NCI-H226 (cell line): Measurements from ENCODE around the gene NLE1.
A peak's percentile ranks its signal among the peaks of the same experiment; 100 is the strongest.
"Not testable (repeated sequence)": the region's sequence is repeated elsewhere in the genome, so short reads cannot be mapped to it uniquely, and the experiment has no call there.

Source experiments
- DNase-seq: peaks from one replicate; pipeline ENCODE4 v3.0.0-alpha.2; 2015

NLE1 gene

DNA sequence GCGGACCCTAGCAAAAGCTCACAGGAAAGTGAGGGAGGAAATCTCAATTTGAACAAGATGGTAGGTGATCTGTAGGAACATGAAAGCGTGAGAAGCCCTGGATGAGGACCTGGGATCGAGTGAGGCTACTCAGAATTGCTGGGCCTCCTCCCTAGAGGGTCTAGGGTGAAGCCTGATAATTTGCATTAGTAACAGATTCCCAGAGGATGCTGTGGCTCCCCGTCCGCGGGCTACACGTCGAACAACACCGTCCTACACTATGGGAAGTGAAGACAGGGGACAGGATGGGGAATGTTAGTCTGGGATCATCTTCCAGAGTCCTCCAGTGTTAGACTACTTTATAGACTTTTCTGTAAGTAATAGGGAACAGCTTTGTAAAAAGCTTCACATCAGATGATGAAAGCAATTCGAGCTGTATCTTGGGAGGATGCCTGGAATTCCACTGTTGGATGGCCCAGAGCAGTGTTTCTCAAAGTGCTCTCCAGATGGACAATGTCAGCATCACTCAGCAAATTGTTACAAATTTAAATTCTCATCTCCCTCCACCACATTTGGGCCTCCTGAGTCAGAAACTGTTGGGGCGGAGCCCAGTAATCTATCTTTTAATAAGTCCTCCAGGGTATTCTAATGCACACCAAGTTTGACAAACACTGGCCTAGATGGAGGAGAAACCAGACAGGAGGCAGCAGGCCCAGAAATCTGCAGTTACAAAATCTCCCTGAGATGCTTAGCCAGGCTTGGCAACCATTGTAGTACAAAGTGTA lies 14.2 kb downstream of the NLE1 start:
- no peak for DNase-seq

DNA sequence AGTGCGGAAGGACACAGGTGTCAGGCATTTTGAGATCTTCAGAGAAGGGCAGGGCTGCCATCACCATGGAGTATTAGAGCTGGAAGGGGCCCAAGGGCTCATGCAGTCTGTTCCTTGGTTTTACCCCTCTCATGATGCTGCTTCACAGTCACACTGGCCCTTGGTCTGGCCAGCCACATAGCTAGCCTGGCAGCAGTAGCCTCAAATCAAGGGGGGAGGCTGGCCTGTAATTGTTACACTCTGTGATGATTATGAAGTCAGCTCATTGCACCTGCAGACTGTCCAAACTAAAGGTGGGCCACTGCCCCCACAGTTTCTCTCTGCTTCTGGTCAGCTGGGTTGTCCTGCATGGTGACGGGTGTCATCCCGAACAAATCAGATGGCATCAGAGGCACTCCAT lies 20.8 kb downstream of the NLE1 start, which contains the start of gene FNDC8:
FNDC8 (plus strand) TSS at position 301 of the 400 bp plus-strand sequence; CDS start at position 380, 79 bp downstream.
- no peak for DNase-seq

DNA sequence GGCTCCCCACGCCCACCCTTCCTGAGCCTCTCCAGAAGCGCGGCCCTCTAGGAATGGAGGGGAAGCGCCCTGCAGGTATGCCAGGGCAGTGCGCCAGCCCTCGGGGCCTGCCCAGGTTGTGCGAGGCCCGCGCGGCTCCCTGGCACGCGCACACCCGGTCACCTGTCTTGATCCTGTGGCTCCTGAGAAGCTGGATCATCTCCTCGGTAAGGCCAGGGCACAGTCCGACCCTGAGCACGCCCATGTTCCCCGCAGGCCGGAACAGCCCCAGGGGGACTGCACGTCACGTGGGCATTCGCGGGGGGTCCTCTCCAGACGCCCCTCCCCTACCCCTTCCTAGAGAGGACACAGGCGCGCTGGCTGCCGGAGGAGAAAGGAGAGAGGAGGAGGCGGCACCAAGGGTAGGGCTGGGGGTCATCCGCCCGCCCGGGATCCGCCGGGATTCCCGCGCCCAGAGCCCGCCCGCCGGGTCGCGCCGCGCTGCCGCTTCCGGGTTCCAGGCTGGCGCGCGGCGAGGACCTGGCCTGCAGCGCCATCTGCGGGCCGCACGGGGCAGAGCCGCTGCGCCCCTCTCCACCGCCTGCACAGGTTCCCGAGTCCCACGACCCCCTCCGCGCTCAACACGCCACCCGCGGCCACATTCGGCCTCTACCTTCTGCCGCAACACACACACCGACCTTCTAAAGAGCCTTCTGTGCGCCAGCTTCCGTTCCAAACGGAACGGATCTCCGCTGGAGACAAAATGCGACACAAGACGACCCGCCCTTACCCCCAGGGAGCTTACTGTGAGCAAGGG lies 22.5 kb downstream of the NLE1 start, which contains the start of gene RAD51D:
RAD51D (minus strand) TSS at position 491 of the 796 bp plus-strand sequence; CDS start at position 244, 247 bp downstream.
- DNase-seq: peak; percentile 70

DNA sequence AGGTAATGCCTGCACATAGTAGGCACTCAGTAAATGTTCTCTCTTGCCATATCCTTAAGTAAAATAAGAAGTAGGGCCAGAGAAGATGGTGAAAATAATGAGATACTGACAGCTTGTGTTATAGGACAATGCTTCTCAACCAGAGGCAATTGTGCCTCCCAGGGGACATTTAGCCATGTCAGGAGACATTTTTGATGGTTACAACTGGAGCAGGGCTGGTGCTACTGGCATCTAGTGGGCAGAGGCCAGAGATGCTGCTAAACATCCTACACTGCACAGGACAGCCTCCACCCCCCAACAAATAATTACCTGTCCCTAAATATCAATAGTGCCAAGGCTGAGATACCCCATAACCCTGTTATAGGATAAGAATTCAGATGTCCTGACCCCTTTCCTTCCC lies 24.1 kb downstream of the NLE1 start:
- DNase-seq: no peak

DNA sequence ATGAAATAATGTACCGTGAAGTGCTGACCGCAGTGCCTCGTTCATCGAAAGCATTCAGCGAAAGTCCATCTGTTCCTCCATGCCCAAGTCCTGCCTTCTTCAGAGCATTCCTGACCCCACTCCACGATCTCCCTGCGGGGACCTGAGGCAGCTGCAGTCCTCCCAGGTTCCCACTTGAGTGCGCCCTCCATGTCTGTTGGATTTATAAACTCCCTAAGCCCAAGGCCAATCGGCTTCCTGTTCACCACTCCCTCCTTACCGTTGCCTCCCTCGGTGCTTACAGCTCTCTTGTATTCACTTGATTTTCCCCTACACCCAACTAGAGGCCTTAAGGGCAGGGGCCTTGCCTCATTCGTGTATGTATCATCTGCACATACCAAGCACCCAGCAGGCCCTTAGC lies 25.3 kb downstream of the NLE1 start:
- DNase-seq: no peak

DNA sequence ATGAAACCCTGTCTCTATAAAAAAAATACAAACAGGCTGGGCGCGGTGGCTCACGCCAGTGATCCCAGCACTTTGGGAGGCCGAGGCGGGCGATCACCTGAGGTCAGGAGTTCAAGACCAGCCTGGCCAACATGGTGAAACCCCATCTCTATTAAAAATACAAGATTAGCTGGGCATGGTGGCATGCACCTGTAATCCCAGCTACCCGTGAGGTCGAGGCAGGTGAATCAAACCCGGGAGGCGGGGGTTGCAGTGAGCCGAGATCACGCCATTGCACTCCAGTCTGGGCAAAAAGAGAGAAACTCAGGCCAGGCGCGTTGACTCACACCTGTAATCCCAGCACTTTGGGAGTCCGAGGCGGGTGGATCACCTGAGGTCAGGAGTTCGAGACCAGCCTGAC lies 31.3 kb downstream of the NLE1 start:
- DNase-seq: not testable (repeated sequence)

DNA sequence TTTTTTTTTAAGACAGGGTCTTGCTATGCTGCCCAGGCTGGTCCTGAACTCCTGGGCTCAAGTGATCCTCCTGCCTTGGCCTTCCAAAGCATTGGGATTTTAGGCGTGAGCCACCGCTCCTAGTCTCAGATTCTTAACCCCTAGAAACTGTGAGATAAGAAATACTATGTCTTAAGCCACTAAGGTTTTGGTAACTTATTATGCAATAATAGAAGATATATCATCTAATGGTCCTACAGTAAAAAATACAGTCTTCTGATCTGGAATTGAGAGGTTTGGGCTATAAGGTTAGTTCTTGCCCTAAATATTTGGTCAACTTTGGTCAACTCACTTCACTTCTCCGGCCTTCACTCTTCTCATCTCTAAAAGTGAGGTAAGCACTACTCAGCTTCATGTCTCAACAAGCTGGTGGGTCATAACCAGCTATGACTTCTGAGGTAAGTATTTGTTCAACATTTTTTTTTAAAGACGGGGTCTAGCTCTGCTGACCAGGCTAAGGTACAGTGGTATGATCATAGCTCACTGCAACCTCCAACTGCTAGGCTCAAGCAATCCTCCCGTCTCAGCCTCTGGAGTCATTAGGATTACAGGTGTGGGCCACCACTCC lies 37.2 kb downstream of the NLE1 start:
- no peak for DNase-seq

DNA sequence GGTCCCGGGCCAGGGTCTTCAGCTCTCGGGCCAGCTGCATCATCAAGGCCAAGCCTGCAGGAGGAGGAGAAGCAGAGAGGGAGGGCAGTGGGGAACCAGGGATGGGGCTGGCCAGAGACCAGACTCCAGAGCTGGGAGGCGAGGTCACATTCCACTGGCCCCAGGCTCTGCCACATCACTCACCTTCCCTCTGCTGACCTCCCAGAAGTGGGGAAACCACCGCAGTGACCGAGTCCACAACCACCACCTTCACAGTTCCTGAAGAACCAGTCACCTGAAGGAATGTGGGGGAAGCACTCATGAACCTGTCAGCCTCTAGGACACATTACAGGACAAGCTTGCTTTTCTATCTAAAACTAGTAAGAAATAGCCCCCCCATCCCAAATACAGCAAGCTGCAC lies 38.8 kb downstream of the NLE1 start:
- DNase-seq: no peak

DNA sequence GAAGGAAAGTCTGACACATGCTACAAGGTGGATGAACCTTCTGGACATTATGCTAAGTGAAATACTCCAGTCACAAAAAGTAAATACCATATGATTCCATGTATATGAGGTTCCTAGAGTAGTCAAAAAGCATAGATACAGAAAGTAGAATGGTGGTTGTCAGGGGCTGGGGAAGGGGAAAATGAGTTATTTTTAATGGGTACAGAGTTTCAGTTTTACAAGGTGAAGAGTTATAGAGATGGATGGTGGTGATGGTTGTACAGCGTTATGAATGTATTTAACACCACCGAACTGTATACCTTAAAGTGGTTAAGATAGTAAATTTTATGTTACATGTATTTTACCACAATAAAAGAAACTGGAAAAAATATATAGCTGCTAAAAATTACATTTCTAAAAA lies 40.4 kb downstream of the NLE1 start:
- no peak for DNase-seq

DNA sequence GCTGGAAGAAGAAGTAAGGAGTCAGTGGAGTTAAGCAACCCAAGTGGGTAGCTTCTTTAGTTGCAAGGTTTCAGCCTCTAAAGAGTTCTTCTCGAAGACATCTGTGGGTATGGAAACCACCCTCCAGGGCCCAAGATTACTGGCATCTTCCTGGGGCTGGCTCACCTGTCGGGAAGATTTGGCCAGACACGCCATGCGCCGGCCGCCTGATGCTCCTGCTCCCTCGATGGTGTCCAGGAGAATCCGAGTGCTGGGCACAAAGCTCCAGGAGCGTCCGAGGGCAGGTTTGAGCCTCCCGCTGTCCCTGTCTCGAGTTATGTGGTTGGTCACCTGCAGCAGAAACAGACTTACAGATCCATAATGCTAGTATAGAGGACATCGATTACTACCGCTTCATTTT lies 41.1 kb downstream of the NLE1 start:
- no peak for DNase-seq

DNA sequence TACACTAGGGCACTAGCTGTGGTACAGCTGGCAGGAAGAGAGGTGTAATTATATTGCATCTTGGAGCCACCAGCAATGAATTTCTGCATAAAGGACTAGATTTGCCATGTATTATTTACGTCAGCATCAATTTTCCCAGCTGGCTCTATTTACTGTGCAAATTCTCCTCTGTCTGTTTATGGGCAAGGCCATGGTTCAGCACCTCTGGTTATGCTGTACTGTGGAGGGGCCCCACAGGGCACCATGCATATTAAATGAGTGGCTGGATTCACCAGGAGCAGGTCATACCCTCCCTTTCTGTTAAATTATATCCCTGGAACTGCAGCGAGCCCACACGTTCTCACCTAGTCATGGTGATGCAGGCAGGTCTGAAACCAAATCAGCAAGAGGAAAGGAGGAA lies 42.2 kb downstream of the NLE1 start:
- no peak for DNase-seq

DNA sequence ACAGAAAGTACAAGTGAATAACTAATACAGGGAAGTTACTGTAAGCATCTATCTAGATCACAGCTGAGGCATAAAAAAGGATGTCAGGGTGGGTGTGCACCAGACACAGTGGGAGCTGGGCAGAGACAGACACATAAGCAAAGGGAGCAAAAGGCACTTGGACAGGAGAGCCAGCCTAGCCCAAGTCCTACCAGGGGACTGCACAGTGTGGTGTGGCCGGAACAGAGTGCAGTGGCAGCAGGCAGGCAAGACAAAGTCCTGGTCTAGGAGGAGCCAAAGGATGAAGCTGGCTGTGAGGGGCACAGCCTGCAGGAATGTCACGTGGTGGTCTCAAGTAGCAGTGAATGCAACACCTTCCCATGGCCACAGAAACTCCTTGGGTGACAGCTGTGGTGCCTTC lies 44.3 kb downstream of the NLE1 start:
- DNase-seq: no peak

DNA sequence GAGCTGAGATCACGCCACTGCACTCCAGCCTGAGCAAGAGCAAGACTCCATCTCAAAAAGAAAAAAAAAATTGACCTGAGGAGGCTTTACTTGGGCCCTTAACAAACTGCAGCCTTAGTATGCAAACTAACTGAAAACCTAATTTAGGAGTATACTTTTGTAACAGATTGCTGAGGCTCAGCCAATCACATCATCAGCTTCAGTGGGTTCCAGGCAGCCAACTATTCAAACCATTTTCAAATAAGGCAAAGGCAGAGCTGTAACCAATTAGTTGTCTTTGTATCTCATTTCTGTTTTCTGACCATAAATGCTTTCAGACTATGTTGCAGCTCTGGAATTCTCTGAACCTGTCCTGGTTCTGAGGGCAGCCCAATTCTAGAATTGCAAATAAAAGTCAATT lies 46.4 kb downstream of the NLE1 start:
- DNase-seq: no peak

DNA sequence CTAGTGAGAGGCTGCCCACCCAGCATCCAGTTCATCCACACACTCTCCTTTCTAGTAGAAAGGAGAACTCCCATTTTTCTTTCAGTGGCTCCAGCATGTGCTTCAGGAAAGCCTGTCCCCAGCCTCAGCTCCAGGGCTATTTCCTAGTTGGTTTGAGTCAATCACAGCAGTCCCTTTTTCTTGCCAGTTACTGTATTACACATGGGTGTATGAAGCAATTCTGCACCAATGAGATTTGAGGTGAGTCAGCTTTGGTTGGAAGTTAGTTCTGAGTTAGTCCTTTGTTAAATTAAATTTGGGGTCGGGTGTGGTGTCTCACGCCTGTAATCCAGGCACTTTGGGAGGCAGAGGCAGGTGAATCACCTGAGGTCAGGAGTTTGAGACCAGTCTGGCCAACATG lies 47.2 kb downstream of the NLE1 start:
- DNase-seq: peak; percentile 67

DNA sequence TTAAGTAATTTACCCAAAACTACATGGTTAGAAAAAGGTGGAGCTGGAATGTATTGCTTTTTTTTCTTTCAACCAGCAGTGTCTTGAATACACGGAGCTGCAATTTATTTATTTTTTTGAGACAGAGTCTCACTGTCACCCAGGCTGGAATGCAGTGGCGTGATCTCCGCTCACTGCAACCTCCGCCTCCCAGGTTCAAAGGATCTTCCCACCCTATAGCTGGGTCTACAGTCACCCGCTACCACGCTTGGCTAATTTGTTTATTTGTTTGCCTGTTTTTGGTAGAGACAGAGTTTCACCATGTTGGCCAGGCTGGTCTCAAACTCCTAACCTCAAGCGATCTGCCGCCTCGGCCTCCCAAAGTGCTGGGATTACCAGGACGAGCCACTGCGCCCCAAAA lies 51.4 kb downstream of the NLE1 start:
- not testable (repeated sequence) for DNase-seq

DNA sequence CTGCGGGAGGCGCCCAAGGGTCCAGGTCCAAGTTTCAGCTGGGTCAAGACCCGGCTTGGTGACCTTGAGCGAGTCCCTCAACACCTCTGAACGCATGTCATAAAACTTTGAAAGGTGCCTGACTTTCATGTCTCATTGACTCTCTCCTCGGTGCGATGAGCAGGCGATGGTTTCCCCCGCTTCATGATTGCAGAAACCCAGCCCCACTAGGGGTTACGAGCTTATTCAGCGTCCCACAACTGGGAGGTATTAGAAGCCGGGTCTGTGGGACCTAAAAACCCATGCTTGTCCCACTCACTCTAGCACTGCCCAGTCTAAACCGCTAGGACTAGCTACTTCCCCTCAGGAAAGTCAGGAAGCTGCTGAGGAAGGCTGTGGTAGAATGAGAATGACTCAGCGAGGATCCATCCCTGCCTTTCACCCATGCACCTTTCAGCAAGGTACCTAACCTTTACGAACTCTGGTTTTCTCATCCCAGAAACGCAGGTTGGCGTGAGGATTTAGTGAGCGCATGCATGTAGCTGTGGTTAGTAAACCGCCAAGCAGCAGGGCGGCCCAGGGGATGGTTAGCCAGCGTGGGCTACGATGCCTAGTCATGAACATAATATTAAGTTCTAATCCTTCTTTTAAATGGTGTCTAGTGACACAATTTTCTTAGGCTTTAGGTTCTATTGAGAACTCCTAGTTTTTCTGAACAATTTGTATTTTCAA lies 52.4 kb downstream of the NLE1 start:
- DNase-seq: peak; percentile 63

DNA sequence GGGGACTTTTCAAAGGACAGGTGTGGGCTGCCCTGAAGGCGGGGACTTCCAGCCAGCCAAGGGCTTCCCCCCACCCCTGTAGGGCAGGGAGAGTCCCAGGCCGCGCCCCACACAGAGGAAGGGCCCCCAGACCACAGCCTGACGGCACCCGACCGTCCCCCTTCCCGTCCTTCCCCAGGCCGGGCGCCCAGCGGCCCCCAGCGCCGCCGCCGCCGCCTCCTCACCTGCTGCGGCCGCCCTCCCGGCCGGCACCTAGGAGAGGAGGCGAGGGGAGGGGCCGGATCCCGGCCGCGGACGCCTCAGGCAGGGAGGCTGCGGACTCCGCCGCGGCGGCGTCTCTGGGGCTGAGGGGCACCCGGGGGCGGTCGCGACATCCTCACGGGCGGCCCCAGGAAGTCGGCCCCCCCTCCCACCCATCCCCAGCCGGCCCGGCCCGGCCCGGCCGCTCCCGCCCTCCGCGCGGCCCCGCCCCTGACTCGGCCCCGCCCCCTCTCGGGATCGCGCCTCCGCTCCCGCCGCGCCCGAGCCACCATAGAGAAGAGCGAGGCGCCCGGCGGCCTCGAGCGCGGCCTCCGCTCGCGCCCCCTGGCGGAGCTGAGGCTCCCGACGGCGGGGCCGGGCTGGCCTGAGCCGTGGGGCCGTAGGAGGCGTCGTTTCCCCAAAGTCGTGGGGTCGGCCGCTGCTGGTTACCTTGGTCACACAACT lies 53.1 kb downstream of the NLE1 start:
- peak; percentile 78 for DNase-seq

DNA sequence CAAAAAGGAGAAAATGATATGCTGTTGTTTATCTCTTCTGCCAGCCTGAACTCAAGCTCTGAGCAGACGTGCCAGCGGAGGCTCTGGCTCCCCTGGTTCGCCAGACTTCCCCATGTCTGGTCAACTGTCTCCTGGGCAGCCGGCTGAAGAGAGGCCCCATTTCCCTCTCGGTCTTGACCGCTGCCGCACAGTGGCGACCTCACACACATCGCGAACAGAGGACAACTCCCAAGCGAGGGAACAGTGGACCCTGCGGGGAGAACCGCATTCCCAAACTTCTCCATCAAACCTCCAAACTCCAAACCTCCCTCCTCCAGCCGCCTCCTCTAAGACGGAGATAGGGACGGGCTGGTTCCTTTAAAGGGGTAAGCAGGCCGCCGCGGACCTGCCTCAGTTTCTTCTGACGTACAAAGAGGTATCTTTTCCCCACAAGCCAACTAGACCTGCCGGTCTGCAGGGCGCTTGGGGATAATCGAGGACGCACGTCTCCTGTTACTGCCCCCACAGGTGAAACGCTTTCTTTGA lies 53.7 kb downstream of the NLE1 start:
- peak; percentile 25 for DNase-seq

DNA sequence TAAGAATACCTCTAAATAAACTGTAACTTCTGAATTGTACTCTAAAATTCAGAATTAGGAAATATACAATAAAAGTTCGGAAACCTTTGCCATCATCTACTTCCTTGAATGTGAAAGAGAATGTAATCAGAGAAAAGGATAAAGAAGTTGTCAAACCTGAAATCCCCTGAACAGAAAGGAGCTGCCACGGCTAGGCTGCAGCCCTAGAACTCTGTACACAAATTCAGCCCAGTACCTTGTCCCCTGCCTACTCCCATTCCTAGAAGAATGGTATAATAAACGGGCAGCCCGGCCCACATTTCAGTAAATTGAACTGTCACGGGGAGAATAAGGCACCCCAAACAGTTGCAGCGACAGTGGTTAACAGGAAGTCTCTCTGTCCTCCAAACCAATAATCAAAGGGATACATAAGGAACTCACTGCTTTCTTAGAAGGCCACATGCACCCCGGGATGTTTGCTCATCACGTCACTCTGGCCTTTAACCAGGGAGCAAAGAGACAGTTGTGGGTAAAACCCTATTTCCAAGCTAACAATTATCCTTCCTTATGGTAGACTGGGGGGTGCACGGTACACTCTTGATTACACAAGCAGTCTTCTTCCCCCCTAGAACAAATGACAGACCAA lies 54.3 kb downstream of the NLE1 start:
- no peak for DNase-seq

DNA sequence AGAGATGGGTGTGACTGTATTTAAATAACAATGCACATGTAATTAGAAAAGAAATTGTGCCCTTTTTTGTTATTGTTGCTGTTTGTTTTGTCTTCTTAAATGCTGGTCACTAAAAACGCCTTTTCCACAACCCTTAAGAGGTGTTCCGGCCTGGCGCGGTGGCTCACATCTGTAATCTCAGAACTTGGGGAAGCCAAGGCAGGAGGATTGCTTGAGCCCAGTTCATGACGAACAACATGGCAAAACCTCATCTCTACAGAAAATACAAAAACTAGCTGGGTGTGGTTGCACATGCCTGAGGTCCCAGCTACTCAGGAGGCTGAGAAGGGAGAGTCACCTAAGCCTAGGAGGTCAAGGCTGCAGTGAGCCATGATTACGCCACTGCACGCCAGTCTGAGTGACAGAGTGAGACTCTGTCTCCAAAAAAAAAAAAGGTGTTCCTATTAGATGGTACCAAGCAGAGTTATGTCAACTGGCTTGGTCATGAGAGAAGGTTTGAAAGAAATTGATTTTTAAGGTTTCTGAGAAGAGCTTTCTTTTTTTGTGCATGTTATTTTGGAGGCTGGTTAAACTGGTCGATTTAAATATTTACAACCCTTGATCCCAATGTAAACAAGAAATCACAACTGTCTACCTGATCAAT lies 55.1 kb downstream of the NLE1 start:
- DNase-seq: no peak

DNA sequence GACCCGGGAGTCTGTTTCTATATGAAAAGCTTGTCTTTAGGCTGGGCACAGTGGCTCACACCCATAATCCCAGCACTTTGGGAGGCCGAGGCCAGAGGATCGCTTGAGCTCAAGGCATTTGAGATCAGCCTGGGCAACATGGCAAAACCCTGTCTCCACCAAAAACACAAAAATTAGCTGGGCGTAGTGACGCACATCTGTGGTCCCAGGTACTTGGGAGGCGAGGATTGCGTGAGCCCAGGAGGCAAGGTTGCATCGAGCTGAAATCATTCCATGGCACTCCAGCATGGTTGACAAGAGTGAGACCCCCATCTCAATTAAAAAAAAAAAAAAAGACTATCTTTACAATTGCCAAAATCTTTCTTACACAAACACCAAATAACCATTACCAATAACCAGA lies 55.9 kb downstream of the NLE1 start:
- DNase-seq: no peak
